HTERT RPE-1 (cell line): ENCODE results near the gene TRMT13.

Source experiments
- in situ Hi-C: fragments of 300-500 bp; cut with MboI; formaldehyde crosslinking; loops from 4 replicates; pipeline ENCODE4 v1.14.3; 2020; ENCODE audit warnings: low sequenced_read_pairs

Gene TRMT13

DNA sequence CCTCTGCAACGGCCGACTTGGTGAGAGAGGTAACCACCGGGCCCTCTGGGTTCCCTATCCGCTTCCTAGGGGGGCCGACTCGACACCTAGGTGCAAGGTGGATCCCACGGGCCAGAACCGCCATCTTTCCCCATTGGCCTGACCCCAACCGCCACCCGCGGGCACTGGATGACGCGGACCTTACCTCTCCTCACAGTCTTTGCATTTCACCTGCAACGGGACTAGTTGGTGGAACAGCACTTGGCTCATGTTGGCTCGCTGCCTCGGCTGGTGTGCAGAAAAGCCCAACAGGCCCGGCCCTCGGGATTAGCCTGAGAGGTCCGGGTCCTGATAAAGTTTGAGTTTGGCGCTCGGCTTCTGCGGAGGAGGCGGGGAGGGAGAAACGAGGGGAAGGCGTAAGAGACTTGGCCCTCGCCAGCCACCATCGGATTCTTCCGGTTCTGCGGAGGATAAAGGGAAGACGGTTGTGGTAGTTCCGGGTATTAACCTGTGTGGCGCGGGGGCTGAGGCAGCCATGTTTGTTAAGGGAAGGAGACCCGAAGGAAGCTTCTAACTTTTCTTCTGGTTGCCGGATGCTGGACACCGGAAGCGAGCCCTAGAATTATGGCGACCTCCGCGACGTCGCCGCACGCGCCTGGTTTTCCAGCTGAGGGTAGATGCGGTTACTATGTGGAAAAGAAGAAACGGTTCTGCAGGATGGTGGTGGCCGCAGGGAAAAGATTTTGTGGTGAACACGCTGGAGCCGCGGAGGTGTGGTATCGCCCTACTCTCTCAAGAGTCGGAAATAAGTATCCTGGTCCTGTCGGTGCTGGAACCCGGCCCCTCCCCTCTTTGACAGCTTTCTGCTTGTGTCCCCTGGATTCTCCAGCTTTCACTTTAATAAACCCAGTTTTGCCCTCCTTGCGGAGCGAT lies at the start of gene TRMT13, which contains the start of gene SASS6:
Gene TRMT13, plus strand, starts transcription at position 598 of the 912 bp plus-strand sequence. Its CDS starts 6 bp downstream, at position 604.
Gene SASS6, minus strand, starts transcription at position 365 of the 912 bp plus-strand sequence. Its CDS starts 116 bp downstream, at position 249.
- in situ Hi-C loops: no loop called here

- in situ Hi-C loops: no loop called here
These were observed 45.6 kb upstream of the TRMT13 start for GRCh38 chr1:100087396-100087795.

GRCh38 chr1:100089082-100089481 lies 43.9 kb upstream of the TRMT13 start:
- in situ Hi-C loops: no loop called here

DNA sequence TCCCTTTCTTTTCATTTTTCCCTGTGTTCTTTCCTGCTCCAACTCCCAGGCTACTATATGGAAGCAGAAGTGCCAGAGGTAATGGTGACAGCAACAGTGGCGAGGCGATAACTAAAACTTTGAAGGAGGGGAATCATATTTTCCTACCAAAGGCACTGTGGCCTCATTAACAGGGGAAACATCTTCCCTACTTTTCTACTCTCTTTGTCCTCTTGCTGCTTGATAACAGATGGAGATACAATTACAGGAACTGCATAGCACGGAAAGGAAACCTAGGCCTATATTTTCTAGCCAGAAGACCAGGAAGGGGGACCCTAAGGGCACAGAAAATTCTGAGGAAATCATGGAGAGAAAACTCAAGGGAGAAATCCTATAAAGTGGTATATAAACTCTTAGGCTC lies 42.5 kb upstream of the TRMT13 start:
- in situ Hi-C loops: no loop called here

- in situ Hi-C loops: no loop called here
These were observed 32.8 kb upstream of the TRMT13 start for GRCh38 chr1:100100202-100100601.

DNA sequence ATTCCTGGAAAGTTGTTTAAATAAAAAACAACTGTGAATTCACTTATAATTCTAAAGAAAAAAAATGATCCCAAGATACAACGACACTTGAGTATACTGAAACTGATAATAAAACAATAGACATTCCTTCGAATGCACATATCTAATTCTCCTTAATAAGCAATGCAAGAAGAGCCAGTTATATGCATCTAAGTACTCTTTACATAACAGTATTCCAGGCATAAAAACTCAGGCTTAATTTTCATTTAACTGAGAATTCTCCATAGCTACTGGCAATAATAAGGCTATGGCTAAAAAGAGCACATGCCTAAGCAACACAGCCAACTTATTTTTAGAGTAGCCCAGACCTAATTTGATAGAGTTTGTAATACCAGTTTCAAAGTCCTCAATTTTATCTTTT lies 31.4 kb upstream of the TRMT13 start:
- in situ Hi-C loops: no loop called here

GRCh38 chr1:100107696-100108095 lies 25.3 kb upstream of the TRMT13 start:
- in situ Hi-C loops: no loop called here

GRCh38 chr1:100109554-100110066 lies 23.4 kb upstream of the TRMT13 start:
- in situ Hi-C loops: no loop called here

GRCh38 chr1:100115524-100115923 lies 17.4 kb upstream of the TRMT13 start:
- in situ Hi-C loops: no loop called here

GRCh38 chr1:100122177-100122576 lies 10.8 kb upstream of the TRMT13 start:
- in situ Hi-C loops: no loop called here

GRCh38 chr1:100127226-100127625 lies 5.7 kb upstream of the TRMT13 start:
- in situ Hi-C loops: no loop called here

GRCh38 chr1:100130552-100131077 lies 2.3 kb upstream of the TRMT13 start:
- in situ Hi-C loops: no loop called here

DNA sequence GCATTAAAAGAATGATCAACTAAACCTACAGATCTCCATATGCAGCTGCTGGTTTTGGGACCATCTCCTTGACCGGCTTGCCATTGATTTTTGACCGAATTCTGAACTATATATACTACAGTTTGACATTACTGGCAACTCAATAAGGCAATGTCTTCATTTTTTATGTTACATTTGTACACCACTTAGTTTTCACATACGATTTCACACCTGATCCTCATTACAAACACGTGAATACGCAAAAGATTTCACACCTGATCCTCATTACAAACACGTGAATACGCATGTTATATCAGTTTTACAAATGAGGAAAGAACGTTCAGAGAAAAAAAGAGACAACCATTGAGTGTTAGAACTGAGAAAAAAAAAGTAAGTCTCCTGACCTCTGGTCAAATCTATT lies 1.3 kb upstream of the TRMT13 start:
- in situ Hi-C loops: no loop called here

GRCh38 chr1:100134872-100135271 lies 1.9 kb downstream of the TRMT13 start:
- in situ Hi-C loops: no loop called here

- in situ Hi-C loops: no loop called here
These were observed 4.6 kb downstream of the TRMT13 start for GRCh38 chr1:100137602-100138001.

- in situ Hi-C loops: no loop called here
These were observed 8.2 kb downstream of the TRMT13 start for GRCh38 chr1:100141192-100141591.

DNA sequence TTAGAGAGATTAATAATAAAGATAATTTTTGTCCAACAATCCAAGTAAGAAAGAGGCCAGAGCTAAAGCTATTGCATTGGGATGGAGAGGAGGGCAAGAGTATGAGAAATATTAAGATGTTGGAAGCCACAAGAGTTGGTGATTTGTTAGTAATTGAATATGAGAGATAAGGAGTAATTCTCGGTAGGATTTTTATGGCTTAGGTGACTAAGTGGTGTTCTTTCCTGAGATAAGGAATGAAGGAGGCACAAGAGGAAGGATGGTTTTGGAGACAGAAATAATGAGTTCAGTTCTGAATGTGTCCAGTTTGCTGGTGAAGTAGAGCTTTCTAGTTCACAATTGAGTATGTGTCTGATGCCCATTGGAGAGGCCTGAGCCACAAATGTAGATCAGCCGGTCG lies 9.4 kb downstream of the TRMT13 start:
- in situ Hi-C loops: no loop called here

DNA sequence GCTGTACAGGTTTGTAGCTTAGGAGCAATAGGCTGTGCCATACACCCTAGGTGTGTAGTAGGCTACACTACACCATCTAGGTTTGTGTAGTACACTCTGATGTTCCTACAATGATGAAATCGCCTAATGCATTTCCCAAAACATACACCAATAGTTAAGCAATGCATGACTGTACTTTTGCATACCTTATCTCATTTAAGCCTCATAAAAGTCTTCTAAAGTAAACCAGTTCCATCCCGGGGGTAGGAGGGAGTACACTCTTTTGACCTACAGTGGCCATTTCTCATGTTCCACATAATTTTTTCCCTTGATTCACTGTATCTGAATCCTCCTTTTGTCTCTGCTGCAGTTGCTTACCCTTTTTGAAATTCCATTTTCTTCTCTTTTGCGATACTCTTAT lies 12.2 kb downstream of the TRMT13 start:
- in situ Hi-C loops: no loop called here

DNA sequence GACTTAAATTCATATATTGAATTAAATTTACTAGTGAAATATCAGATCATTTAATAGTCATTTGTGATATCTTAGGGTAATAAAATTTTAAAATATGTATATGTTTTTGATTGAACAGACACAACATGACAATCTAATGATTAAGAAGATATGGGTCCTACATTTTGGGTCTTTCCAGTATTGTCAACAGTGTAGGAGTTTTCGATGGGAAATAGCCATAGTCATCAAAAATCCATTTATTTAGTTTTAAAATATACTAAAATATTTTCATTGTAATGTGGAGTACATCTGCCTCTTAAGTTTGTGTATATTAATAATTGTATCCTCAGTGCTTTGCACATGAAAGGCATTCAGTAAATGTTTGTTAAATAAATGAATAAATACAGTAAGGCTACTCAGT lies 14.0 kb downstream of the TRMT13 start:
- in situ Hi-C loops: no loop called here

DNA sequence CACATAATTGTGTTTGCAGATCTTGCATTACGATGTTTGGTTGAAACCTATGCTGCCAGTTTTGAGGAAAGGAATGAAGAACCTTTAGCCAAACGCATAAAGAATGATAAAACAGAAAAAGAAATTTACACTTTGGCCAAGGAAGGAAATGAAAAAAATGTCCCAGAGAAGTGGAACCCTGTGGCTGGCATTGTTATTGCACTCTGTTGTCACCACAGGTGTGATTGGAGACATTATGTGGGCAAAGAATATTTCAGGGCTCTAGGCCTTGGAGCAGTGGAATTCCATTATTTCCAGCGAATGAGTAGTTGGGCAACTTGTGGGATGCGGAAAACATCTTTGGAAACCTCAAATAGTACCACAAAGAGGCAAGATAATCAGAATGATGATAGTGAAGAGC lies 14.9 kb downstream of the TRMT13 start:
- in situ Hi-C loops: no loop called here

DNA sequence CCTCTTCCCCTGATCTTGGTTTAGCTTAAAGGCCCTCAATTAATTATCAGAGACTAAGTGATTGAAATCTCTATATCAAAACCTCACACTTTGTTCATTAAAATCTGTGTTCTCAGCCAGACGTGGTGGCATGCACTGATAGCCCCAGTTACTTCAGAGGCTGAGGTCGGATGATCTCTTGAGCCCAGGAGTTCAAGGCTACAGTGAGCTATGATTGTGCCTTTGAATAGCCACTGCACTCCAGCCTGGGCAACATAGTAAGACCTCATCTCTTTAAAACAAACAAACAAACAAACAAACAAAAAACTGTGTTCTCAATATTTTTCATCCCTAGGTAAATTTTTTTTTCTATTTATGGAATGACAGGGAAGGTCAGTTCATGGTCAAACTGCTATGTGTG lies 18.7 kb downstream of the TRMT13 start:
- in situ Hi-C loops: no loop called here

DNA sequence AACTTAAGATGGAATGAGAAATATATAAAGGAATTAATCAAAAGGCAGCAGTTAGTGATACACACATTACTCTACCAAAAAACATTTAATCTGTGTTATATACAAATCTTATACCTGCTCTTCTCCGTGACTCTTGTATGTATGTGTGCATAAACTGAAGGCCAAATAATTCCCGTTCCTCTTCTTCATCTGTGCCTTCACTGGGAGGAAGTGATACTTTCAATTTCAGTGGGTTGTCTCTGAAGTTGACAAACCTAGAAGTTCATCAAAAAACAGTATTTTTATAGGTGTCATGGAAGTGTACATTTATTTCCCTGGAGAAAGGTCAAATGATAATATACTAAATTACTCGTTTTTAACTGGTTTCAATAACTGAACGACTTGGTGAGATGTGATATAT lies 19.3 kb downstream of the TRMT13 start:
- in situ Hi-C loops: no loop called here
